ENCODE data around the gene RNGTT. TPM values are rescaled to one million over a fixed set of nuclear protein-coding genes. Genes with fewer than 3 reads are reported as not detected.
"Not testable (repeated sequence)": the region's sequence is repeated elsewhere in the genome, so short reads cannot be mapped to it uniquely, and the experiment has no call there.

Gene RNGTT
- total RNA-seq, 4 donors from 2014 or later: 12.2 to 17.5 (median 14.6) TPM

DNA sequence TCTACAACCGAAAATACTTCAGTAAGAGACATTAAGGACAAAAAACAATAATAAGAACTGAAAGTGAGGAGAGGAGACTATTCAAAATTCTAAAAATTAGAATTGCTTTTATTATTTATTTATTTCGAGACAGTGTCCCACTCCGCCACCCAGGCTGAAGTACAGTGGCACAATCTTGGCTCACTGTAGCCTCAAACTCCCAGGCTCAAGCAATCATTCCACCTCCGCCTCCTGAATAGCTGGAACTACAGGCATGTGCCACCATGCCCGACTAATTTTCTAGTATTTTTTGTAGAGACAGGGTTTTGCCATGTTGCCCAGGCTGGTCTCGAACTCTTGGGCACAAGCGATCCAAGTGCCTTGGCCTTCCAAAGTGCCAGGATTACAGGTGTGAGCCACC, 123.1 kb downstream of the RNGTT start:
- H3K27ac ChIP-seq: peak overlapping the region in 3 of 4 donors; percentile 51 to 79 (median 69)
- no peak for TF ChIP-seq EP300 (IDR thresholded peaks at IDR 0.05)
- TF ChIP-seq, protein P1, sequence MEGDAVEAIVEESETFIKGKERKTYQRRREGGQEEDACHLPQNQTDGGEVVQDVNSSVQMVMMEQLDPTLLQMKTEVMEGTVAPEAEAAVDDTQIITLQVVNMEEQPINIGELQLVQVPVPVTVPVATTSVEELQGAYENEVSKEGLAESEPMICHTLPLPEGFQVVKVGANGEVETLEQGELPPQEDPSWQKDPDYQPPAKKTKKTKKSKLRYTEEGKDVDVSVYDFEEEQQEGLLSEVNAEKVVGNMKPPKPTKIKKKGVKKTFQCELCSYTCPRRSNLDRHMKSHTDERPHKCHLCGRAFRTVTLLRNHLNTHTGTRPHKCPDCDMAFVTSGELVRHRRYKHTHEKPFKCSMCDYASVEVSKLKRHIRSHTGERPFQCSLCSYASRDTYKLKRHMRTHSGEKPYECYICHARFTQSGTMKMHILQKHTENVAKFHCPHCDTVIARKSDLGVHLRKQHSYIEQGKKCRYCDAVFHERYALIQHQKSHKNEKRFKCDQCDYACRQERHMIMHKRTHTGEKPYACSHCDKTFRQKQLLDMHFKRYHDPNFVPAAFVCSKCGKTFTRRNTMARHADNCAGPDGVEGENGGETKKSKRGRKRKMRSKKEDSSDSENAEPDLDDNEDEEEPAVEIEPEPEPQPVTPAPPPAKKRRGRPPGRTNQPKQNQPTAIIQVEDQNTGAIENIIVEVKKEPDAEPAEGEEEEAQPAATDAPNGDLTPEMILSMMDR (IDR thresholded peaks at IDR 0.05): no peak
- no peak for TF ChIP-seq POLR2AphosphoS5 (IDR thresholded peaks at IDR 0.05)
- TF ChIP-seq POLR2A (IDR thresholded peaks at IDR 0.05): no peak
- ATAC-seq: no peak
- no peaks in the 10 kb centered on the region for H3K36me3 ChIP-seq
- 76 to 87% methylated on average over 6 of the region's 7 CpGs for WGBS, 2 donors (ENCODE audit: low coverage in 1 of 2)
- H3K4me3 ChIP-seq: no peak overlapping the region
- H3K27me3 ChIP-seq: no peaks in the 10 kb centered on the region
- peaks cover 4 to 36% (median 8%) of the 10 kb centered on the region in 3 donors for H3K4me1 ChIP-seq
- no peaks in the 10 kb centered on the region for H3K9me3 ChIP-seq

DNA sequence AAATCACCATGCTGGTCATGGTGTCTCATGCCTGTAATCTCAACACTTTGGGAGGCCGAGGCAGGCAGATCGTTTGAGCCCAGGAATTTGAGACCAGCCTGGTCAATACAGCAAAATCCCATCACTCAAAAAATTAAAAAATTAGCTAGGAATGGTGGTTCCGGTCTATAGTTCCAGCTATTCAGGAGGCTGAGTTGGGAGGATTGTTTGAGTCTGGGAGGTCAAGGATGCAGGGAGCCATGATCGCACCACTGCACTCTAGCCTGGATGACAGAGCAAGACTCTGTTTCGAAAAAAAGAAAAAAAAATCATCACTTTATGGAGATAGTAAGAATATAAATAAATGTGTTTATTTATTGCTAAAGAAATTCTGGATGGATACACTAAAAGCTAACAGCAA, 124.1 kb downstream of the RNGTT start:
- 100% methylated on average over 4 to 5 of the region's 5 CpGs for WGBS, 2 donors (ENCODE audit: low coverage in 1 of 2)
- ATAC-seq: no peak
- TF ChIP-seq POLR2A (IDR thresholded peaks at IDR 0.05) (no peak), POLR2AphosphoS5 (IDR thresholded peaks at IDR 0.05) (no peak), EP300 (IDR thresholded peaks at IDR 0.05) (no peak)
- TF ChIP-seq, protein P1 (IDR thresholded peaks at IDR 0.05): no peak
- Histone ChIP-seq H3K4me1 (peaks cover 4 to 36% (median 8%) of the 10 kb centered on the region in 3 donors), H3K27me3 (no peaks in the 10 kb centered on the region), H3K27ac (no peak overlapping the region), H3K4me3 (no peak overlapping the region), H3K36me3 (no peaks in the 10 kb centered on the region), H3K9me3 (no peaks in the 10 kb centered on the region)

DNA sequence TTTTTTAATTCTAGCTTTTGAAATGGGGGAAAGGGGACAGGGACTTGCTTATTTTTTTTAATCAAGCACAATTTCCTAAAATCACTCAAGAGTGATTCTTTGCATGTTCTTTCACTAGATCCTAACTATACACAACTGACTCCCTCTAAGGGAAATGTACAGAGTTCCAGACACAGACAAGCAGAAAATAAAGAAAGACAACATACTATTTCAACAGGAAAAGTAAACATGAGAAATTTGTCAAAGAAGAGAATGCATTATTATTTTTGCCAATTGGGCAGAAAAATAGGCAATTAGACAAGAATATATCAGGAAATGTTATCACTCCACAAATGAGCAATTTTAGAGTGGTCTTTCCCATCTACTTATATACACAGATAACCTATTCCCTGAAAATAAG, 128.2 kb downstream of the RNGTT start:
- TF ChIP-seq POLR2AphosphoS5 (IDR thresholded peaks at IDR 0.05) (no peak), EP300 (IDR thresholded peaks at IDR 0.05) (no peak), POLR2A (IDR thresholded peaks at IDR 0.05) (no peak)
- TF ChIP-seq, protein P1 (IDR thresholded peaks at IDR 0.05): no peak

DNA sequence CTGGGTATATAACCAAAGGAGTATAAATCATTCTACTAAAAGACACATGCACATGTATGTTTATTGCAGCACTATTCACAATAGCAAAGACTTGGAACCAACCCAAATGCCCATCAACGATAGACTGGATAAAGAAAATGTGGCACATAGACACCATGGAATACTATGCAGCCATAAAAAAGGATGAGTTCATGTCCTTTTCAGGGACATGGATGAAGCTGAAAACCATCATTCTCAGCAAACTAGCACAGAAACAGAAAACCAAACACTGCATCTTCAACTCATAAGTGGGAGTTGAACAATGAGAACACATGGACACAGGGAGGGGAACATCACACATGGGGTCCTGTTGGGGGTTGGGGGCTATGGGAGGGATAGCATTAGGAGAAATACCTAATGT, 130.3 kb downstream of the RNGTT start:
- not testable (repeated sequence) for H3K4me1 ChIP-seq, ATAC-seq, H3K27ac ChIP-seq, H3K27me3 ChIP-seq, H3K9me3 ChIP-seq, H3K36me3 ChIP-seq, H3K4me3 ChIP-seq
- WGBS, 2 donors (ENCODE audit: low coverage in 1 of 2): 67% methylated on average over 1 of the region's 1 CpG; no CpG with 5 or more reads in 1 of the 2 donors

More for the DNA sequence above, 128.2 kb downstream of the RNGTT start:
- ATAC-seq: no peak
- Histone ChIP-seq H3K27ac (no peak overlapping the region), H3K4me3 (no peak overlapping the region), H3K9me3 (no peaks in the 10 kb centered on the region), H3K36me3 (no peaks in the 10 kb centered on the region), H3K4me1 (peaks cover 0 to 4% (median under 1%) of the 10 kb centered on the region in 3 donors), H3K27me3 (no peaks in the 10 kb centered on the region)

DNA sequence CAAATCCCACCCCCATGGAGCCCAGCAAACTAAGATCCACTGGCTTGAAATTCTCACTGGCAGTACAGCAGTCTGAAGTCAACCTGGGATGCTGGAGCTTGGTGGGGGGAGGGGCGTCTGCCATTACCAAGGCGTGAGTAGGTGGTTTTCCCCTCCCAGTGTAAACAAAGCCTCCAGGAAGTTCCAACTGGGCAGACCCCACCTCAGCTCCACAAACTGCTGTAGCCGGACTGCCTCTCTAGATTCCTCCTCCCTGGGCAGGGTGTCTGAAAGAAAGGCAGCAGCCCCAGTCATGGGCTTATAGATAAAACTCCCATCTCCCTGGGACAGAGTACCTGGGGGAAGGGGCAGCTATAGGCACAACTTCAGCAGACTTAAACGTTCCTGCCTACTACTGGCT, 135.8 kb downstream of the RNGTT start:
- ATAC-seq: not testable (repeated sequence)
- WGBS, 2 donors (ENCODE audit: low coverage in 1 of 2): 80% methylated on average over 1 of the region's 4 CpGs; no CpG with 5 or more reads in 1 of the 2 donors

DNA sequence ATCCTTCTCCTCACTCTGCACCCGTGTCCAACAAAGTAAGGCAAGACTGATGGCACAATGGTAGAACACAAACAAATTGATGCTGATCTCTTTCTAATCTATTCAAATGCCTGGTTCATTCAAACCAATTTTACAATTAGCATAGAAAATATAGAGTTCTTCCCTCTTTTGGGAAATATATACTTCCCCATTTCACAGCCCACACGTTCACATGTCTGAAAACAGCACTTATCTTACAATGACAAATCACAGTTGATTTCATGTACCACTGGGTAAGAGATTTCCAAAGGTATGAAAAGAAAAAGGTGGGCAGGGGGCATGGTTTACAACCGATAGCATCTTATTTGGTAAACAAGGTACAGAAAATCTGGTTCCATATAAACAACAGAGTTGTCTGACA, 137.6 kb downstream of the RNGTT start:
- 83 to 89% methylated on average over 3 of the region's 3 CpGs for WGBS, 2 donors (ENCODE audit: low coverage in 1 of 2)
- no peak for TF ChIP-seq POLR2A (IDR thresholded peaks at IDR 0.05)
- TF ChIP-seq EP300 (IDR thresholded peaks at IDR 0.05): no peak
- no peak for TF ChIP-seq POLR2AphosphoS5 (IDR thresholded peaks at IDR 0.05)
- TF ChIP-seq, protein P1 (IDR thresholded peaks at IDR 0.05): no peak

More for the DNA sequence above, 135.8 kb downstream of the RNGTT start:
- H3K4me1 ChIP-seq, H3K9me3 ChIP-seq, H3K36me3 ChIP-seq, H3K4me3 ChIP-seq, H3K27me3 ChIP-seq, H3K27ac ChIP-seq: not testable (repeated sequence)

More for the DNA sequence above, 137.6 kb downstream of the RNGTT start:
- H3K27me3 ChIP-seq: no peaks in the 10 kb centered on the region
- H3K4me1 ChIP-seq: no peaks in the 10 kb centered on the region
- H3K27ac ChIP-seq: no peak overlapping the region
- H3K36me3 ChIP-seq: peaks cover 0 to 7% of the 10 kb centered on the region in 2 donors
- H3K9me3 ChIP-seq: no peaks in the 10 kb centered on the region
- no peak for ATAC-seq
- no peak overlapping the region for H3K4me3 ChIP-seq
